NCI-H526 treated with DMSO at 0.1 percent for 48 hours (cell line): ENCODE results near the gene CDH4.

Source experiments
- DNase-seq: peaks from one replicate; lab custom pipeline; 2025; lab: John Stamatoyannopoulos, UW

The CDH4 gene

DNA sequence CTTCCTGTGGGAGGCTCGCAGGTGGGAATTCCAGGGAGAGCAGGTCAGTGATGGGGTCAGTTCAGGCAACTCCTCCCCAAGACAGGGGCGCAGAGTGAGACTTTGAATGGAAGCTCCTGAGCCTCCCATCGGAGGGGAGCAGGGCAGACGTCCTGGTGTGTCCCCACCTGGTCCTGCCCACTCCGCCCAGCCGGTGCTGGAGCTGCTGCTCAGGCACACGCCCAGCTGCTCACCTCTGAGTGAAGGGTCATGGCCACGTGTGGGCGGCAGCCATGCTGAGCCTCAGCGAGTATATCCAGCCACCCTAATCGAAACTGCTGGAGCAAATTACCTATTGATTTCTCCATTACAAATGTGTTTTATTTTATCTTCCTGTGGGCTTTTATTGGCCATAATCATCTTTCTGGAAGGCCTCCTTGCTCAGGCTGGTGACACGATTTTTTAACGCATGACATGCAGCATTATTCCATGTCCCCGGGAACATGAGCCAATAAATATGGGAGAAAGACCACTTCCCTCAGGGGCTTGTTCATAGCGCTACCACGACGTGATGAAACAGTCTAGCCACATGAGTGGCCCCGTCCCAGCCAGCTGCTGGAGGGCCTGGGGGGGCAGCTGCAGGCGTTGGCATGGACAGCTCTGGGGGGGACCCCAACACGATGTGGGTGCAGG lies 665.5 kb downstream of the CDH4 start:
- no peak for DNase-seq

GRCh38 chr20:61918548-61918947 lies 666.5 kb downstream of the CDH4 start:
- DNase-seq, result no peak

DNA sequence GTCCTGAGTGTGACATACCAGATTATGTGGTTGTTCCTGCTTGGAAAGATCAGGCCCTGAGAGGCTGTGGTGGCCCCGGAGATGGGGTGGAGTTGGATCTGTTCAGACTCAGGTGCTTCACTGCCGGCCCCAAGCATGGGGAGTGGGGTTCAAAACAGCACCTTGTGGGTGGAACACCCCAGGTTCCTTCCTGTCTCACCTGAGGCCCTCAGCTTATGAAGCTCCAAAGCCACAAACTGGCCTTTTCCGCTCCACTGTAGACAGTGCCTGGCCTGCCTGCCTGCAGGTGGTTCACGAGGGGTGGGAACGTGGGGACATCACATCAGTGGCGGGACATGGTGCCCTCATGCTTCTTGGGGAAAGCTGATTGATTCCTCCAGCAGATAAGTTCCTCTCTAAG lies 667.2 kb downstream of the CDH4 start:
- no peak for DNase-seq

- no peak for DNase-seq
These were observed 667.8 kb downstream of the CDH4 start for GRCh38 chr20:61919675-61920365.

DNA sequence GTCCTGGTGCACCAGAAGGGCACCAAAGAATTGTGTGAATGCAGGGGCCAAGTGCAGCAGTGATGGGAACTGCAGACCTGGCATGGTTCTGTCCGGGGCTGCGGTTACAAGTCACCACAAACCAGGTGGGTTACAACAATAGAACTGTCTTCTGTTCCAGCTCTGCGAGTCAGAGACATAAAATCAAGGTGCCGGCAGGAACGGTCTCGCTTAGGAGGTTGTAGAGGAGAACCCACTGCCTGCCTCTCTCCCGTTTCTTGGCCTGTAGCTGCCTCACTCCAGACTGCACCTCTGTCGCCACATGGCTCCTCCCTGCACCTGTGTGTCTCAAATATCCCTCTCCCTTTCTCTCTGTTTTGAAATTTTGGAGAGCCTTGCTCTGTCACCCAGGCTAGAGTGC lies 670.4 kb downstream of the CDH4 start:
- DNase-seq, result no peak

DNA sequence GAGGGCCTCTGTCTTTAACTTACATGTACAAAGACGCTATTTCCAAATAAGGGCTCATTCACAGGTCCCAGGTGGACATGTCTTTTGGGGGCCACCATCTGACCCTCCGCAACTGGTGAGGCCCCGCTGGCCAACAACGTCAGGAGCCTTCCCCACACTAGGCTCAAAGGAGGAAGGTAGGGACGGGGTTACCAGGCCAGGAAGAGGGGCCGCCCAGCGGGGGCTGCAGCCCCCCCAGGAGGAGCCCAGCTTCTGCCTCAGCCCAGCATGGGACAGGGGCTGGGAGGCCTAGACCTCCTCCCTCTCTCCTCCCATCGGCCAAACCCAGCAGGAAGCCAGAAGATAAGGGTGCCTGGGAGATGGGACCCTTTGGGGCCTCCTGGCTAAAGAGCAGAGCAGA lies 670.9 kb downstream of the CDH4 start:
- DNase-seq, result no peak

GRCh38 chr20:61923371-61924166 lies 671.5 kb downstream of the CDH4 start:
- no peak for DNase-seq

- no peak for DNase-seq
These were observed 672.3 kb downstream of the CDH4 start for GRCh38 chr20:61924211-61924857.

DNA sequence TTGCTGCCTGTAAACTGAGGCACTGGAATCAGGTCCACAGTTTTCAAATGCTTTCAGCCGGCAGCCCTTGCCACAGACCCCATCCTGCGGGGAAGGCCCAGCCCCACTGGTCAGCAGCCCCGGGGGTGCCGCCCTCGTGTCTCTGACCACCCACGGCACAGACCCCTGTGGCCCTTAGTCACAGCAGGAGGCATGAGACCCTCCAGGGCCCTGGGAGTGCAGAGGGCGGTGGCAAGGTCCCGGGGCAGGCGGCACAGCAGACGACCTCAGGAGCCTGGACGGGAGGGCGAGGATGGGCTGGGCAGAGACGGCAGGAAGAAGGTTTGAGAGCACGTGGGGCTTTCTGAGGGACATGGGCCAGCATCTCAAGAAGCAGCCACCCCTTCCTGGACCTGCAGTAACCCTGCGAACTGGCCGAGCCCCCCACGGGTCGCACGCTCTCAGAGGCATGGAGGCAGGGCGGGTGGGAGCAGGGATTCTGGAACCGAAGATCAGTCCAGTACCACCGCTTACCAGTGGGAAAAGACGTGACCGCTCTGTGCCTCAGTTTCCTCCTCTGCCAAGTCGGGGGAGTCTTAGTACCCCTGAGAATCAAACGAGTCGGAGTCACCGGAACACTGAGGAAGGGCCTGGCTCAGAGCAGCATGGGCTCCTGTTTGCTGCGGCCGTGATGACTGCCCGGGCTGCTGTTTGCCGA lies 672.9 kb downstream of the CDH4 start:
- no peak for DNase-seq

DNA sequence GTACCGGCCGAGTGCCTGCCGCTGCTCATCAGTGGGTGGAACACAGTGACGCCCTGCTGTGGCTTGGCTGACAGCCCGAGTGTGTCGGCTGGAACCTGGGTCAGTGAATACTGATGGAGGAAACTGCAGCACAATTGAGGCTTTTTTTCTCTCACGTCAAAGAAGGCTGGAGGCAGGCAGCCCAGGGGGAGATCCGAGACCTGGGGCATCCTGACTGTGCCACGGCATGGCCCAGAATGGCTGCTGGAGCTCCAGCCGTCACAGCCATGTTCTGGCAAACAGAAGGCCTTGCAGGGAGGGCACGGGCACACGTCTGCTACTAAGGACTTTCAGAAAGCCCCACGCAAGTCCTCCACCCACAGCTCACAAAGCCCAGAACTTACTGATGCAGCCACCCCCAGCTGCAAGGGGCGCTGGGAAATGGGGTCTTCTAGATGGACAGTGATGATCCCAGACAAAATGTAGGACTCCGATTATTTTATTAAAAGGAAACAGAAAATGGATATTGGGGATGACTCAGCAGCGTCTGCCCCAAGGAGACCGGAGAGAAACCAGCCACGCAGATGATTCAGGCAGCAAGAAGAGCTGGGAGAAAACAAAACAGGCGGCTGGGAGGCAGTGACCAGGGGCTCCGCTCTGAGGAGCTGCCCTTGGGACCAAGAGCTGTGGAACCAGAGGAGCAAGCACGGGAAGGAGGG lies 673.6 kb downstream of the CDH4 start:
- no peak for DNase-seq

DNA sequence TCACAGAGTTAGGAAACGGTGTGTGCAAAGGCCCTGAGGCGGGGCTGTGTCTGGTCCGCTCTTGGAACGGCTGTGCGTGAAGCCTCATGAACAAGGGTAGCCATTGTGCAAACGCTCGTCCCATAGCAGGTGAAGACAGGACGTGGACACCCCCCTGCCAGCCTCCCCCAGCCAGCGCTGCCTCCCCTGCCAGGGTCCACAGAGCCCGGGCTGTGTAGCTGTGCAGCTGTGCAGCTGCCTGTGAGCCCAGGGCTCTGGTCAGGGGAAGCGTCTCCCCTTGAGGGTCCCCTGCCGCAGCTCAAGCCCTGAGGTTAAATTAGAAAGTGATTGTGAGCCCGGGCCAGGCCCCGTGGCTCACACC lies 674.2 kb downstream of the CDH4 start:
- DNase-seq, result no peak

- no peak for DNase-seq
These were observed 674.7 kb downstream of the CDH4 start for GRCh38 chr20:61926796-61927192.

DNA sequence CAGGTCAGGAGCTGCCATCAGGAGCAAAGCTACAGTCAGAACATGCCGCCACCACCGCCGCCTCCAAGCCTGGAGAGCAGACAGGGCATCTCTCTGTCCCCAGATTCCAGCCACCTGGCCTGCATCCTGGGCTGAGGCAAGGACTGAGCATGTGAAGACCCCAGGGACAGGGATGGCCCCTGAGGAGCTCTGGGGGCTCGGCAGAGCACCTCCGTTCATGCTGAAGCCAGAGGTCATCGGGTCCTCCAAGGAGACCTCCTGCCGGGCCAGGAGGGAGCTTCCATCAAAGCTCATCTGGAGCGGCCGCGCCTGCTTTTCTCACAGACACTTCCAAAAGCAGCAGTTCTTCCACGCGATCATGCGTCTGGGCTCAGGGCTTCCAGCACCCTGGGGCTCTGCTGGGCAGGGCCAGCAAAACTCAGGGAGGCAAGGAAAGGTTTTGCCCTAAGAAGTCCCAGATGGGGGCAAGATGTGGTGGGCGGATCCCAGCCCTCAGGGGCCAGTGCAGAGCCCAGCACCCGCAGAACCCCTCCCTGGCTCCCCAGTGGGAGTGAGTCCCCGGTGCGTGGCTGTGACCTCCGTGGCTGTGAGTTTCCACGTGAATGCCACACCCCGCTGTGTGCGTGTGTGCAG lies 675.2 kb downstream of the CDH4 start:
- DNase-seq, result no peak

GRCh38 chr20:61927826-61928541 lies 675.9 kb downstream of the CDH4 start:
- DNase-seq, result no peak

DNA sequence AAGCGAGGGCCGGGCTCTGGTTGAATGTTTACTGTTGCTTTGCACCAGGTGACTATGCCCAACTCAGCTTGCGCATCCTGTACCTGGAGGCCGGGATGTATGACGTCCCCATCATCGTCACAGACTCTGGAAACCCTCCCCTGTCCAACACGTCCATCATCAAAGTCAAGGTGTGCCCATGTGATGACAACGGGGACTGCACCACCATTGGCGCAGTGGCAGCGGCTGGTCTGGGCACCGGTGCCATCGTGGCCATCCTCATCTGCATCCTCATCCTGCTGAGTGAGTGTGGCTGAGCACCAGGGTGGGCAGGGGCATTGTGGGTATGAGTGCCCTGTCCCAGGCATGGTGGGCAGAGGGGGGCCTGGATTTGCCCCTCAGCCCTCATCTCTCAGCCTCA lies 677.5 kb downstream of the CDH4 start:
- DNase-seq, result no peak

GRCh38 chr20:61929971-61930666 lies 678.1 kb downstream of the CDH4 start:
- DNase-seq, result no peak

DNA sequence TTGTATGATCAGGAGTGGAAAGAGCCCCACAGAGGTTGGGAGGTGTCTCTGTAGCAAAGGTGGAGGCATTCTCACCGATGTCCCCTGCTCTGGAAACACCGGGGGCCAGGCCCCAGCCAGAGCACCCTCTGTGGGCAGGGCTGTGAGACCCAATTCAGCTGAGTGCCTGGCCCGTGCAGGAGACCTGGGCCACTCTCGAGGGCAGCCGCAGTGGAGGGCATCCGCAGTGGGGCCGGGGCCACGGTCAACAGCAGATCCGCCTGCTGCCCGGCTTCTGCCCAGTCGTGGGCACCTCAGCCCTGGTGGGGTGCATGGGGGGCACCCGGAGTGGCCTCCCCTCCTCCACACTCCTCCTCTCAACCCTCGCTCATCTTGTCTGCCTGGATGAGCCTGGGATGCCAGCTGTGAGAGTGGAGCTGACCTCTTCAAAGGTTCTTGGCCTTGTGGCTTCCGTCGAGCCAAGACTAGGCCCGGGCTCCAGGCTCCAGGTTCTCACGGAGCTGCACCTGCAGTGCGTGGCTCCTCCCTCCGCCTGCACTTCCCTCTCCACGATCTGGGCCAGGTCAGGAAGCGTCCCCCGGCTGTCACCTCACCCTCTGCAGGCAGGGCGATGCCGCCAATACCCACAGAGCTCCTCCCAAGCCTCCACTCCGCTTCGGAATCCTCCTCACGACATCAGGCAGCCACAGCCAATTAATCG lies 678.9 kb downstream of the CDH4 start:
- no peak for DNase-seq

- no peak for DNase-seq
These were observed 679.6 kb downstream of the CDH4 start for GRCh38 chr20:61931476-61932198.
